Colonic mucosa (tissue), 4 donors: ENCODE data around the gene RABIF. TPM values are rescaled to one million over a fixed set of nuclear protein-coding genes. Genes with fewer than 3 reads are reported as not detected.

Experiments
- DNase-seq: peaks from one replicate; pipeline ENCODE4 v3.0.0-alpha.2; 2020
- H3K27ac ChIP-seq: fragments of 200-600 bp; one replicate; pipeline ENCODE4 v1.8.0; 2021
- H3K27me3 ChIP-seq: fragments of 200-600 bp; one replicate; pipeline ENCODE4 v1.8.0; 2021
- H3K36me3 ChIP-seq: fragments of 200-600 bp; one replicate; pipeline ENCODE4 v1.8.0; 2021
- H3K4me1 ChIP-seq: fragments of 200-600 bp; one replicate; pipeline ENCODE4 v1.8.0; 2021; ENCODE audit warnings: mild to moderate bottlenecking
- H3K4me3 ChIP-seq: fragments of 200-600 bp; one replicate; pipeline ENCODE4 v1.8.0; 2021
- H3K9ac ChIP-seq, 2 donors: one replicate each; pipeline ENCODE4 v1.7.0; 2013; ENCODE audit warnings: control low read depth in 2 of 2, low read depth in 2 of 2, low read length in 2 of 2
- H3K9me3 ChIP-seq: fragments of 200-600 bp; one replicate; pipeline ENCODE4 v1.8.0; 2021
- intact Hi-C: fragments of 100-400 bp; cut with DNase I; formaldehyde crosslinking; loops from one replicate; pipeline ENCODE4 v1.14.1; 2022
- total RNA-seq, 2 donors: library from RNA; stranded (reverse); fragmentation: NEBNext Ultra II Directional in 1 of 2; extraction: Animal tissue kit (Norgen Biotek cat#: 25700) in 1 of 2; gene quantifications; one replicate each; pipeline ENCODE4 v1.2.1, GENCODE V29; 2021
- TF ChIP-seq, protein P1 (sequence below): fragments of 200-600 bp; IDR thresholded peaks from one replicate; pipeline ENCODE4 v1.8.0; 2022; ENCODE audit warnings: antibody characterized with exemption, mild to moderate bottlenecking
- donor health status: healthy.
- donor health status: DM: no; HTN: no; CAD: no.
- donor health status: DM: no; HTN: no; CAD: no.

The RABIF gene
- total RNA-seq, 2 donors from 2014 or later, result 11.9 to 12.0 TPM

DNA sequence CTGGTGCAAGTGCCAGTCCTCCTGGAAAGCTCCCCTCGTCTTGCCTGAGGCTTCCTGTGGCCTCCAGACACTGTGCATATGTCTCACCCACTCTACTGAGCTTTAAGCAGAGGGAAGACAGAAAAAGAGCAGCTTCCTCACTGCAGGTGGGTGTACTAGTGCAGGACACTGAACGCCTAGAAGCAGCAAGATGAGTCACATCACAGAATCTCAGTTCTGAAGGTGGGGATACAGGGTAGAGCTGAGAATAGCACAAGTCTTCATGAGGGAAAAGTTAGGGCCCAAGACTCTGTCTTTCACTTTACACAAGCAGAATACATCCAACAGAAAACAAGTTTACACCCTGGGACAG is 40.8 kb downstream of the RABIF start:
- no peak overlapping the region for H3K27ac ChIP-seq
- intact Hi-C loops, result no loop called here
- no peak overlapping the region for H3K9ac ChIP-seq
- TF ChIP-seq, protein P1, sequence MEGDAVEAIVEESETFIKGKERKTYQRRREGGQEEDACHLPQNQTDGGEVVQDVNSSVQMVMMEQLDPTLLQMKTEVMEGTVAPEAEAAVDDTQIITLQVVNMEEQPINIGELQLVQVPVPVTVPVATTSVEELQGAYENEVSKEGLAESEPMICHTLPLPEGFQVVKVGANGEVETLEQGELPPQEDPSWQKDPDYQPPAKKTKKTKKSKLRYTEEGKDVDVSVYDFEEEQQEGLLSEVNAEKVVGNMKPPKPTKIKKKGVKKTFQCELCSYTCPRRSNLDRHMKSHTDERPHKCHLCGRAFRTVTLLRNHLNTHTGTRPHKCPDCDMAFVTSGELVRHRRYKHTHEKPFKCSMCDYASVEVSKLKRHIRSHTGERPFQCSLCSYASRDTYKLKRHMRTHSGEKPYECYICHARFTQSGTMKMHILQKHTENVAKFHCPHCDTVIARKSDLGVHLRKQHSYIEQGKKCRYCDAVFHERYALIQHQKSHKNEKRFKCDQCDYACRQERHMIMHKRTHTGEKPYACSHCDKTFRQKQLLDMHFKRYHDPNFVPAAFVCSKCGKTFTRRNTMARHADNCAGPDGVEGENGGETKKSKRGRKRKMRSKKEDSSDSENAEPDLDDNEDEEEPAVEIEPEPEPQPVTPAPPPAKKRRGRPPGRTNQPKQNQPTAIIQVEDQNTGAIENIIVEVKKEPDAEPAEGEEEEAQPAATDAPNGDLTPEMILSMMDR, result no peak
- H3K9me3 ChIP-seq, result no peaks in the 10 kb centered on the region
- H3K27me3 ChIP-seq, result no peaks in the 10 kb centered on the region
- no peaks in the 10 kb centered on the region for H3K36me3 ChIP-seq
- H3K4me1 ChIP-seq, result no peaks in the 10 kb centered on the region
- H3K4me3 ChIP-seq, result no peak overlapping the region
- DNase-seq, result no peak

DNA sequence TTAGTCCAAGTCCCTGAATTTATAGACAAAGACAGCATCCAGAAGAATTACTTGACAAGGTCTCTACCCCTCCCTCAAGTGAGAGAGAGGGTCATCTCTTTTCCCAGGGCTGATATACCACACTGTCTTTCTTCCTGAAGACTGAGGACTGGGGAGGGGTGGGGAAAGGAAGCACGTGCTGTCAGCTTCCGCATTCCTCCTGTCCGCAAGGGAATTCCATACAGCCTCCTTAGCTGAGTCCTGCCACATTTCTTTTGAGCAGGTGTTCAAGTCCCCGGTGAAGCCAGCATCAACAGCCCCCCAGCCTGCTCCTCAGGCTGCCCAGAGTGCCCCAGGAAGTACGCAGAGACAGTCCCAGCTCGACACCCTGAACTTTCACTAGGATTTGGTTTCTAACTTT is 44.0 kb downstream of the RABIF start:
- H3K36me3 ChIP-seq, result no peaks in the 10 kb centered on the region
- no peaks in the 10 kb centered on the region for H3K27me3 ChIP-seq
- no peaks in the 10 kb centered on the region for H3K9me3 ChIP-seq
- H3K27ac ChIP-seq, result no peak overlapping the region
- DNase-seq, result no peak
- intact Hi-C loops, result no loop called here
- H3K4me3 ChIP-seq, result no peak overlapping the region
- H3K9ac ChIP-seq, result no peak overlapping the region
- TF ChIP-seq, protein P1, result no peak
- no peaks in the 10 kb centered on the region for H3K4me1 ChIP-seq

GRCh38 chr1:202844259-202844658 is 44.7 kb downstream of the RABIF start:
- Histone ChIP-seq H3K4me1 (no peaks in the 10 kb centered on the region), H3K36me3 (no peaks in the 10 kb centered on the region), H3K9ac (no peak overlapping the region), H3K9me3 (no peaks in the 10 kb centered on the region), H3K27ac (no peak overlapping the region), H3K27me3 (no peaks in the 10 kb centered on the region), H3K4me3 (no peak overlapping the region)
- TF ChIP-seq, protein P1, result no peak
- intact Hi-C loops, result no loop called here
- no peak for DNase-seq

- Histone ChIP-seq H3K4me3 (no peak overlapping the region), H3K4me1 (no peaks in the 10 kb centered on the region), H3K27ac (no peak overlapping the region), H3K36me3 (no peaks in the 10 kb centered on the region), H3K9me3 (no peaks in the 10 kb centered on the region), H3K9ac (no peak overlapping the region), H3K27me3 (no peaks in the 10 kb centered on the region)
- intact Hi-C loops, result no loop called here
- TF ChIP-seq, protein P1, result no peak
- DNase-seq, result no peak
Measured at GRCh38 chr1:202843081-202843480, 45.9 kb downstream of the RABIF start.

DNA sequence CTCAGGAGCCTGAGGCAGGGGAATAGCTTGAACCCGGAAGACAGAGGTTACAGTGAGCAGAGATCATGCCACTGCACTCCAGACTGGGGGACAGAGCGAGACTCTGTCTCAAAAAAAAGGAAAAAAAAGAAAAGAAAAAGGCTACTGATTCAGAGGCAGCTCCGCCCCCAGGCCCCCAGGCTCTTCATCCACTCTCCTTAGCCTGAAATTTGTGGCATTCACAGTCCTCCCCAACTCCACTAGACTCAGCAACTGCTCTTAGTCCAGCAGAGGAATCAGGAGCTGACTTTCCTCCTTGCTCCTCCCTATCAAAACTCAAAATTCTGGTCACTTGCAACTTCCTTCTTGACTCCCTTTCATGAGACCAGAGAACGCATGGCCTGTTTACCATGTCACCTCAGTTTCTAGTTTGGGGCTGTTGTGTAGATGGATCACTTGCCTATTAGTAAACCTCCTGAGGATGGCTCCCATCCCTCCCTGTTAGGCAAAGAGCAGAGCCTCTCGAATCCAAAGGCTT is 51.1 kb downstream of the RABIF start:
- Histone ChIP-seq H3K9ac (no peak overlapping the region), H3K36me3 (no peaks in the 10 kb centered on the region), H3K4me1 (no peaks in the 10 kb centered on the region), H3K27ac (no peak overlapping the region), H3K4me3 (no peak overlapping the region), H3K27me3 (no peaks in the 10 kb centered on the region), H3K9me3 (no peaks in the 10 kb centered on the region)
- intact Hi-C loops, result no loop called here
- TF ChIP-seq, protein P1, result no peak
- no peak for DNase-seq
